GM08714 (cell line): ENCODE results near the gene UGDH.
"Not testable (repeated sequence)": the region's sequence is repeated elsewhere in the genome, so short reads cannot be mapped to it uniquely, and the experiment has no call there.

Source experiments
- H3K4me3 ChIP-seq: fragments of 200-500 bp; sonication (Bioruptor generic); 2 replicates; pipeline ENCODE4 v1.5.1; 2014; ENCODE audit warnings: mild to moderate bottlenecking, low read length, inconsistent platforms
- ZNF274 ChIP-seq: IDR thresholded peaks from 2 replicates; pipeline ENCODE4 v1.6.1; 2012; ENCODE audit warnings: mild to moderate bottlenecking, low read depth, low read length

Gene UGDH

DNA sequence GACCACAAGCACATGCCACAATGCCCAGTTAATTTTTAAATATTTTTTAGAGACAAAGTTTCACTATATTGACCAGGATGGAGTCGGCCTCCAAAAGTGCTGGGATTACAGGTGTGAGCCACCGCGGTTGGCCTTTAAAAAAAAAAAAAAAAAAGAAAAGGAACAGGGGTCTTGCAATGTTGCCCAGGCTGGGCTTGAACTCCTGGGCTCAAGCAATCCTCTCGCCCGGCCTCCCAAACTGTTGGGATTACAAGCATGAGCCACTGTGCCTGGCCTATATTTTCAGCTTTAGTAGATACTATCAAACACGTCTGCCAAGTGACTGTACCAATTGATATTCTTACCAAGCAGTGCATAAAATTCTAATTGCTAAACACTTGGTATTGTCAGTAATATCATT is 8.8 kb downstream of the UGDH start:
- H3K4me3 ChIP-seq = no peak overlapping the region
- TF ChIP-seq ZNF274 = no peak

GRCh38 chr4:39516407-39516966 is 10.8 kb downstream of the UGDH start:
- TF ChIP-seq ZNF274 = no peak

DNA sequence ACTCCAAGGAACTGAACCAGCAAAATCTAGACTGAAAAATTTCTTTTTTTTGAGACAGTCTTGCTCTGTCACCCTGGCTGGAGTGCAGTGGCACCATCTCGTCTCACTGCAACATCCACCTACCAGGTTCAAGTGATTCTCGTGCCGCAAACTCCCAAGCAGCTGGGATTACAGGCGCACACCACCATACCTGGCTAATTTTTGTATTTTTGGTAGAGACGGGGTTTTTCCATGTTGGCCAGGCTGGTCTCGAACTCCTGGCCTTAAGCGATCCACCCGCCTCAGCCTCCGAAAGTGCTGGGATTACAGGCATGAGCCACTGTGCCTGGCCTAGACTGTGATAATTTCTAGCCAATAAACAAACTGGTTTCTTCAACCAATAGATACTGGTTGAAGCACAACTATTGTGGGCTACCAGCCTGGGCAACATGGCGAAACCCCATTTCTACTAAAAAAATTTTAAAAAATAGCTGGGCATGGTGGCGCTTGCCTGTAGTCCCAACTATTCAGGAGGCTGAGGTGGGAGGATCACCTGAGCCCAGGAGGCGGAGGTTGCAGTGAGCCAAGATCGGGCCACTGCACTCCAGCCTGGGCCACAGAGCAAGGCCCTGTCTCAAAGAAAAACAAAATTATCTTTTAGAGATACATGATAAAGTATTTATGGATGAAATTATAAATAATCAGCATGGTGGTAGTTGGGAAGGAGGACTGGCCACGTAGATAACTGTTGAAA is 11.4 kb downstream of the UGDH start:
- H3K4me3 ChIP-seq = not testable (repeated sequence)

More at GRCh38 chr4:39516407-39516966, 10.8 kb downstream of the UGDH start:
- no peak overlapping the region for H3K4me3 ChIP-seq

DNA sequence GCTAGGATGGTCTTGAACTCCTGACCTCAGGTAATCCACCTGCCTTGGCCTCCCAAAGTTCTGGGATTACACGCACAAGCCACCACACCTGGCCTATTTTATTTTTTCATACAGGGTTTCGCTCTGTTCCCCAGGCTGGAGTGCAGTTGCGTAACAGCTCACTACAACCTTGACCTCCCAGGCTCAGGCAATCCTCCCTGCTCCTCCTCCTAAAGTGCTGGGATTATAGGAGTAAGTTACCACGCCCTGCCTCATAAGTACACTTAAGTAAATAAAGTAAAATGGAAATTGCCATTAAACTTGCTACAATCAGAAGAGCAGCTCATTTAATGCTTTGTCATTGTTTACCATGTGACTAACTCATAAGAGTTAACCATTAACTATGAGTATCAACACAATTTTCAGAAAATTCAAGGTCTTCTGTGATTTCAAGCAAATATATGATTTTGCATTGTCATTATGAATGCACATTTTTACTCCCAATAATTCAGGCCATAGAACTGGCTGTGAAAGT is 12.3 kb downstream of the UGDH start:
- no peak for TF ChIP-seq ZNF274
- H3K4me3 ChIP-seq = no peak overlapping the region

DNA sequence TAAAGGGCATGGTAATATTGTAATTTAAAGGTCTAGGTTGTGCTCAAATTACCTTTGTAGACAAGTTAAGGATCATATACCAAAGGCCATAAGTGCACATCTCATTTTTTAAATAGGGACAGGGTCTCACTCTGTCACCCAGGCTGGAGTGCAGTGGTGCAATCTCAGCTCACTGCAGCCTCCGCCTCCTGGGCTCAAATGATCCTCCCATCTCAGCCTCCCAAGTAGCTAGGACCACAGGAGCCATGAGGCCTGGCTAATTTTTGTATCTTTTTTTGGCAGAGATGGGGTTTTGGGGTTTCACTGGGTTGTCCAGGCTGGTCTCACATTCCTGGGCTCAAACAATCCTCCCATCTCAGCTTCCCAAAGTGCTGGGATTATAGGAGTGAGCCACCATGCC is 13.0 kb downstream of the UGDH start:
- not testable (repeated sequence) for H3K4me3 ChIP-seq

DNA sequence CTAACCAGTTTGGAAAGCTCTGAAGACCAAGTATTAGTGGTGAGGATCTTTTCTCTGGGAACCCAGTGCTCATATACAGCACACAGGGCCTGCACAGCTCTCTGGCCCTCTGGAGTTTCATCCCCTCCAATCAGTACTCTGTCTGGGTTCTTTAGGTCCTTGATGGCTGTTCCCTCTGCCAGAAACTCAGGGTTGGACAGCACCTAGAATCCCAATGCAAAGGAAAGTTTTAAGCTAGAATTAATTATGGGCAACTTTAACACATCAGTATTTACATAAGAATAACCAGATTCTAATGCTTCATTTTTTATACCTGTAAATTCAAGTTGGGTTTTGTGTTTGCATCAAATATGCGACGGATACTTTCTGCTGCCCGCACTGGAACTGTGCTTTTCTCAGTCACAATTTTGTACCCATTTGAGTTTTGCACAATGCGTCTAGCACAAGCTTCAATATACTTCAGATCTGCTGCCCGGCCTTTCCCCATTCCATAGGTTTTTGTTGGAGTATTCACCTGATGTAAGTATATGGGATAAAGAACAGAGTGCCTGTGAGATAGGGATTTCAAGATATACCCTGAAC is 16.8 kb downstream of the UGDH start:
- no peak for TF ChIP-seq ZNF274
- H3K4me3 ChIP-seq = no peak overlapping the region

DNA sequence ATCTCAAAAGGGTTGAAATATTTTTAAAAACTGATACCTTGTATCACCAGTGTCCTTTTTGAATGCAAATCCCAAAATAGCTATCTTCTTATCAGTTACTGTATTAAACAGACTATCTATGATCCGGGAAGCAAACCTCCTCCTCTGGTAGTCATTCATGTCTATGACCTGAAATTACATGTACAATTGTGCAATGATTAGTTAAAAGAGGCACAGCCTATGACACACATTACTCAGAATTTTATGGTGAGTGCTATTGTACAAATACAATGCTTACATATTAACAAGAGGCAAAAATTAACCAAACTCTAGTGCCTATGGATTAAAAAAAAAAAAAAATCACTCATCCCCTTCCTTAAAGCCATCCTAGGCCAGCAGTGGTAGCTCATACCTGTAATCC is 21.7 kb downstream of the UGDH start:
- H3K4me3 ChIP-seq = no peak overlapping the region
- no peak for TF ChIP-seq ZNF274

DNA sequence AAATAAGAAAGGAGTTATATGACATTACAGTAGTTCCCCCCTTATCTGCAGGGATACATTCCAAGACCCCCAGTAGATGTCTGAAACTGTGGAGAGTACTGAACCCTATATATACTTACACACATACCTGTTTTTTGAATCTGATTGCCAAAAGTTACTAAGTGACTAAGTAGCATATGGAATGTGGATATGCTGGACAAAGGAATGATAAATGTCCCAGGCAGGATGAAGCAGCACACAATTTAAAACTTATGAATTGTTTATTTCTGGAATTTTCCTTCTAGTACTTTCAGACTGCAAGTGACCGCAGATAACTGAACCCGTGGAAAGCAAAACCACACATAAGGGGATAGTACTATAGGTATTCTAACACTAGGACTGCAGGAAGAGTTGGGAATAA is 22.7 kb downstream of the UGDH start:
- no peak overlapping the region for H3K4me3 ChIP-seq

GRCh38 chr4:39502664-39503035 is 24.6 kb downstream of the UGDH start:
- H3K4me3 ChIP-seq = not testable (repeated sequence)

More for the DNA sequence above, 22.7 kb downstream of the UGDH start:
- no peak for TF ChIP-seq ZNF274

- no peak overlapping the region for H3K4me3 ChIP-seq
- TF ChIP-seq ZNF274 = no peak
Measured at GRCh38 chr4:39502019-39502663, 25.1 kb downstream of the UGDH start.

GRCh38 chr4:39498727-39499020 is 28.6 kb downstream of the UGDH start:
- H3K4me3 ChIP-seq = no peak overlapping the region
- TF ChIP-seq ZNF274 = no peak

- no peak overlapping the region for H3K4me3 ChIP-seq
- no peak for TF ChIP-seq ZNF274
Measured at GRCh38 chr4:39497909-39498726, 29.1 kb downstream of the UGDH start.

DNA sequence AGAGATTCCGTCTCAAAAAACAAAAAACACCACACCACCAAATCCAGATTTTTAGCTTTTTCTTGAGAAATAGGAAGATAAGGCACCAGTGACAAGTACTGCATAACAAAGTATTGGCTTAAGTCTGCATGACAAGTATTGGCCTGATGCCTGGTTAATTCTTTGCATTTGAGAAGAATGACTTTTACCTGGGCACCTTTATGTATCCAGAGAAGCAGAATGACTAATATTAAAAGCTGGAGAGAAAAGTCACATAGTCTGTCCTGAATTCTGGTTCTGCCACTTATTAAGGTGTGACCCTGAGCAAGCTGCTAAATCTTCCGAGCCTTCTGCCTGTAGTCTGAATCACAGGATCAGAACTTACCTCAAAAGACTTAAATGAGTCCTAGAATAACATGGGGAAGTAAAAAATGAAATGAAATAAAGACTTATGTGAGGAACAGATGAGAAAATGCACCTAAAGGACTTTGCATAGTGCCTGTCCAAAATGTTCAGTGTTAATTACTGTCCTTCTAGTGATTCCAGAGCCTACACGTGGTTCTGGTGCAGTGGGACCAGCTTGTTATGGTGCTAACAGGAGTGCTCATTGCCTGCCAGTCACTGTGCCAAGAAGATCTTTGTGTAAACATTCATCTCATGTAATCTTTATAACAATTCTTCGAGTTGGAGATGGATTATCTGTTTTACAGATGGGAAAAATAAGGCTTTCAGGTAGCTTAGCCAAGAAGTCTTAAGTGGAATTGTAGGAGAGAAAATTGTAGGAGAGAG is 31.6 kb downstream of the UGDH start:
- no peak for TF ChIP-seq ZNF274
- no peak overlapping the region for H3K4me3 ChIP-seq

GRCh38 chr4:39494354-39494753 is 32.9 kb downstream of the UGDH start:
- no peak overlapping the region for H3K4me3 ChIP-seq
- TF ChIP-seq ZNF274 = no peak
